GM19467 (cell line): Measurements from ENCODE around the gene OR4F16.
"Not testable (repeated sequence)": the region's sequence is repeated elsewhere in the genome, so short reads cannot be mapped to it uniquely, and the experiment has no call there.

Experiments used
- ATAC-seq: cut with Tn5 transposase; IDR thresholded peaks from one replicate; pipeline ENCODE4 v1.9.1; 2021; ENCODE audit warnings: mild to moderate bottlenecking, moderate library complexity; ENCODE audit not compliant: unreplicated experiment

The OR4F16 gene

GRCh38 chr1:686554-686953 is at the start of gene OR4F16:
OR4F16 (minus strand) TSS chr1:686654; CDS start chr1:686654, 0 bp downstream.
- not testable (repeated sequence) for ATAC-seq

- not testable (repeated sequence) for ATAC-seq
These were observed 47.2 kb upstream of the OR4F16 start for GRCh38 chr1:733649-734048.

- ATAC-seq, result not testable (repeated sequence)
These were observed 40.6 kb upstream of the OR4F16 start for GRCh38 chr1:727040-727439.
